Neuron (in vitro differentiated cells): ENCODE measurements around the gene IL1RL1.
"Not testable (repeated sequence)": the region's sequence is repeated elsewhere in the genome, so short reads cannot be mapped to it uniquely, and the experiment has no call there.

Experiments used
- H2AFZ ChIP-seq: one replicate; pipeline ENCODE4 v1.6.1; 2013; ENCODE audit warnings: low read depth, mild to moderate bottlenecking, inconsistent platforms, low read length, moderate library complexity
- H3K27me3 ChIP-seq: one replicate; pipeline ENCODE4 v1.6.1; 2013; ENCODE audit warnings: low read length; ENCODE audit not compliant: insufficient read depth
- H3K36me3 ChIP-seq: one replicate; pipeline ENCODE4 v1.6.1; 2013; ENCODE audit warnings: low read length; ENCODE audit not compliant: insufficient read depth
- H3K4me1 ChIP-seq: one replicate; pipeline ENCODE4 v1.6.1; 2013; ENCODE audit warnings: low read length; ENCODE audit not compliant: insufficient read depth
- H3K4me3 ChIP-seq: 2 replicates; pipeline ENCODE4 v1.5.1; 2013; ENCODE audit warnings: mild to moderate bottlenecking, low read length, moderate library complexity
- H3K9me3 ChIP-seq: one replicate; pipeline ENCODE4 v1.6.1; 2013; ENCODE audit warnings: low read length

IL1RL1 gene

DNA sequence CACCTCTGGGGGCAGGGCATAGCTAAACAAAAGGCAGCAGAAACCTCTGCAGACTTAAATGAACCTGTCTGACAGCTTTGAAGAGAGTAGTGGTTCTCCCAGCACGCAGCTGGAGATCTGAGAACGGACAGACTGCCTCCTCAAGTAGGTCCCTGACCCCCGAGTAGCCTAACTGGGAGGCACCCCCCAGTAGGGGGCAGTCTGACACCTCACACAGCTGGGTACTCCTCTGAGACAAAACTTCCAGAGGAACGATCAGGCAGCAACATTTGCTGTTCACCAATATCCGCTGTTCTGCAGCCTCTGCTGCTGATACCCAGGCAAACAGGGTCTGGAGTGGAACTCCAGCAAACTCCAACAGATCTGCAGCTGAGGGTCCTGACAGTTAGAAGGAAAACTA lies 13.6 kb downstream of the IL1RL1 start:
- H3K4me3 ChIP-seq, H3K4me1 ChIP-seq, H3K9me3 ChIP-seq, H2AFZ ChIP-seq, H3K36me3 ChIP-seq, H3K27me3 ChIP-seq: not testable (repeated sequence)

DNA sequence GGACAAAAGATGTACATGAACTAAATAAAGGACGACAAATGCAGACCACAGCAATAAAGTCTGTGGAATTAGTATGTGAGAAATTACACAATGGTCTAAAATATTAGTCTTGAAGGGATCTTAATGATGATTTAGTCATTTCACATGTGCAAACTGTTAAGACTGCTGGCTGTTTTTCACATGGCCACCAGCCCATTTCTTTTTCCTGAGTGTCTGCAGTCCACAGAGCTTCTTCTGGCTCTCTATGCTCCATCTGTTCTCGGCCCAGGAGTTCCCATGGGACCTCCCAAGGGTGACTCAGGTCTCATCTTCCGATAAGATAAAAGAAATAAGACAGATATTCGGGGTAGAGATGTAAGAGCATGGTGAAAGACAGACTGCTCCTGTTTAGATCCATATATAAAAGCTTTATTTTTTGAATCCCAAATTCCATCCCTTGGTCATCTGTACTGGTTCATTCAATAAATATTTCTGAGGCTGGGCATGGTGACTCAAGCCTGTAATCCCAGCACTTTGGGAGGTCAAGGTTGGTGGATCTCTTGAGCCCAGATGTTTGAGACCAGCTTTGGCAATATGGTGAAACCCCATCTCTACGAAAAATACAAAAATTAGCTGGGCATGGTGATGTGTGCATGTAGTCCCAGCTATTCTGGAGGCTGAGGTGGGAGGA lies 20.1 kb downstream of the IL1RL1 start:
- Histone ChIP-seq H3K4me3 (no peak overlapping the region), H3K36me3 (no peaks in the 10 kb centered on the region), H3K27me3 (no peaks in the 10 kb centered on the region), H2AFZ (no peak overlapping the region), H3K4me1 (no peaks in the 10 kb centered on the region), H3K9me3 (no peaks in the 10 kb centered on the region)

DNA sequence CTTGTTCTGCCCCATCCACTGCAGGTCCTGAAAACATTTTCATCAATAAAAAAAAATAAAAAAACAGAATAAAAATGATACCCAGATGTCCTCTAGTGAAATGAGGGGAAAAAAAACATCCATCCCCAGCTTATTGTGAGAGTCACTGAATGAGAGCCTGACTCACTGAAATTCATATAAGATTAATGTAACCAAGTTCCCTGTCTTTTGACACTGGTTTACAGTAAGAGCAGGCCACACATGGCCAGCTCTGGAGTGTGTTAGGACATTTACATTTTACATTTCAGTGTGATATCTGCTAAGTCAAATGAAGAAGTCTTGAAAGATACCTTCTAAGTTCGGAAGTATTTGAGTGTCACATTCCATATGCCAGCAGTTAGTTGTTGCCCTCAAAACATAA lies 23.1 kb downstream of the IL1RL1 start:
- Histone ChIP-seq H3K36me3 (no peaks in the 10 kb centered on the region), H3K9me3 (no peaks in the 10 kb centered on the region), H3K4me3 (no peak overlapping the region), H3K4me1 (no peaks in the 10 kb centered on the region), H3K27me3 (no peaks in the 10 kb centered on the region), H2AFZ (no peak overlapping the region)

DNA sequence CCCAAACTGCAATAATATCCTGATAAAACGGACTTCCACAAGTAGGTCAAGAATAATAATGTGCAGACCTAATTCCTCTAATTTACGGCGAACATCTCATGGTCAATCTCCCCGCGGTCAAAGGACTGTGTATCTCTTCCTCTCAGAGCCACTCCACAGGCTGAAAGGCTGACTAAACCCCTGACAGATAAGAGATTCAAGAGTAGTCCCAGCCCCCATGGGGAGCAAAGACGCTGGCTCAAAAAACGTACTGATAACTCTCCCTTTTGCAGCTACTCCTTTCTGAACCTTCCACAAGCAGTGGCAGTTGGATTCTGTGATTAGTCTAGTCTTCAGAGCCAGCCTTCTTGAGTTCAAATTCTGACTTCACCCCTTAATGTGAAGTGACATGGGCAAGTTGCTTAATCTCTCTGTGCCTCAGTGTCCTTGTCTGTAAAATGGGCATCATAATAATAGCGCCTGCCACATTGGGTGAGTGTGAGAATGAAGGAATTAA lies 24.6 kb downstream of the IL1RL1 start:
- H2AFZ ChIP-seq, result no peak overlapping the region
- no peaks in the 10 kb centered on the region for H3K36me3 ChIP-seq
- no peaks in the 10 kb centered on the region for H3K27me3 ChIP-seq
- no peak overlapping the region for H3K4me3 ChIP-seq
- H3K4me1 ChIP-seq, result no peaks in the 10 kb centered on the region
- H3K9me3 ChIP-seq, result no peaks in the 10 kb centered on the region

DNA sequence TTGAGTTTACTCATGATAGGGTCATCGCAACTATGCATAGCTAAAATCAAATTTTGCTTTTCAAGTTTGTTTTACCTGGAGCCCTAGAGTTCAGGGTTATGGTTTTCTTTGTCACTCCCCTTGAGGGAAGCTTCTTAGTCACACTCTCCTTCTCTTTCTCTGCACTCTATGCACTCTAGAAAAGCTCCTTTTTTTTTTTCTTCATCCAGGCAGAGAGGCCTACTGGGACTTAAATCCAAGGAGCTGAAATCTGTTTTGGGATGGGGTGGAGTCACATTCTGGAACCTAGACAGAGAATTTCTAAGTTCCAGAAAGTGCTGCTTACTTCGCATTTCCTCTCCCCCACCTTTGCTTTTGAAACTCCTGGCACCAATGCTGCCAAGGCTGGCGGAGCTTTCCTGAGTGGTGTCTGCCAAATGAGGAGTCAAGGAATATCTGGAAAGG lies 25.2 kb downstream of the IL1RL1 start:
- Histone ChIP-seq H3K4me1 (no peaks in the 10 kb centered on the region), H2AFZ (no peak overlapping the region), H3K36me3 (no peaks in the 10 kb centered on the region), H3K27me3 (no peaks in the 10 kb centered on the region), H3K4me3 (no peak overlapping the region), H3K9me3 (no peaks in the 10 kb centered on the region)

DNA sequence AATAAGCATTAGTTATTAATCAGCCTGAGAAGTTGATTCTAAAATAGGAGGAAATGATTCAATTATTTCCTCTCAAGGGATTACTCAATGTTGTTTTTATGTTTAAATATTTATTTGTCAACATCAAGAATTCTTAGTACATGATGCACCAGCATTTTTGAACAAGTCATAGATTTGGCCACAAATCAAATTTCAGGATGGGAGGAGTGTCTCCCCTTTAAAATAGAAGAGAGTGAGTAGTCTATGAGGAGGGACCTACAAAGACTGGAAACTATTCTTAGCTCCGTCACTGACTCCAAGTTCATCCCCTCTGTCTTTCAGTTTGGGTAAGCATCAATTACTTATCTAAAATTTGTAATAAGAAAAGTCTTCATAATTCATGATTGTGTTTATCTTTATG lies 25.6 kb downstream of the IL1RL1 start:
- H3K4me3 ChIP-seq, result no peak overlapping the region
- no peaks in the 10 kb centered on the region for H3K9me3 ChIP-seq
- H3K4me1 ChIP-seq, result no peaks in the 10 kb centered on the region
- no peaks in the 10 kb centered on the region for H3K27me3 ChIP-seq
- no peak overlapping the region for H2AFZ ChIP-seq
- H3K36me3 ChIP-seq, result no peaks in the 10 kb centered on the region

DNA sequence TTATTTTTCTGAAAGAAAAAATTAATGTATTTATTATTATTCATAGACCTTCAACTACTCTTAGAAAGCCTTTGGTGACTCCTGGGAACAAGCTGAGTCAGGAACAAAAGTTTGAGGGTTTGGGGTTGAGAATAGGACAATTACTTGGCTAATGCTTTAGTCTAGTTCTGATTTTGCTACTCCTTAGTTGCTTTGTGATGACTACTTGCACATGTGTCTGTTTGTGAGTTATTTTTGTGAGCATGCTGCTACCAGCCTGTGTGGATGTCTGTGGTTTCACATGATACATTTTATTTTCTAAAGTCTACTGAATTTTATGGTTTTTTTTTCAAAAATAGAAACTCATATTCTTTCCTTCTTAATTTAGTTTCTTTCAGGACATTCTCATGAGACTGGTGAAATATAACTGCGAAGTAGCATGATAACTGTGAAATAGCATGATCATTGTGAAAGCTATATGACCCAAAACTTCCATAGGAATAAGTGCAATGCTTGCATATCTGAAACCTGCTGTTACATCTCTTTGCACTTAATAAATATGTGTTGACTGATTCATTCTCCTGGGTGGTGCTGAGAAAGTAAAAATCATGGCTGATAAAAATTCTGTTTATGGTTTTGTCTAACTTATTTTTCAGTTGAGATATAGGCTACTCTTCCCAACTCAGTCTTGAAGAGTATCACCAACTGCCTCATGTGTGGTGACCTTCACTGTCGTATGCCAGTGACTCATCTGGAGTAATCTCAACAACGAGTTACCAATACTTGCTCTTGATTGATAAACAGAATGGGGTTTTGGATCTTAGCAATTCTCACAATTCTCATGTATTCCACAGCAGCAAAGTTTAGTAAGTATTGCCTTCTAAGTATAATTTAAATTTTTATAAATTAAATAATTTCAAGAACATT lies 26.4 kb downstream of the IL1RL1 start:
- H3K36me3 ChIP-seq, result no peaks in the 10 kb centered on the region
- H3K9me3 ChIP-seq, result no peaks in the 10 kb centered on the region
- no peak overlapping the region for H3K4me3 ChIP-seq
- no peak overlapping the region for H2AFZ ChIP-seq
- H3K27me3 ChIP-seq, result no peaks in the 10 kb centered on the region
- no peaks in the 10 kb centered on the region for H3K4me1 ChIP-seq

DNA sequence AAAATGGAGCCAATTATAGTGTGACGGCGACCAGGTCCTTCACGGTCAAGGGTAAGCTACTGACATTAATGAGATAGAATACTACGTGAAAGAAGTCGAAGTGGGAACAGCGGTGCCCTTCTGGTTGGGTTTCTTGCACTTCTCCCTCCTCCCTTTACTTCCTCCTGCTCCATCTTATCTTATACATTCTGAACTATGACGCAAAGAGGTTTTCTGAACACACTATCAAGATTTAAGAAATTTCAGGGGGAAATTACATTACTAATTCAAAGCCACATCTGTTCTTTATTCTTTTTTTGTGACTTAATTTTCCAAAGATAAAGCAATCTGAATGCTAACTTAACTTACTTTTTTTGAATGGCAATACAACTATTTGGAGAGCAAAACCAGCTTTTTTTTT lies 29.4 kb downstream of the IL1RL1 start:
- no peaks in the 10 kb centered on the region for H3K9me3 ChIP-seq
- H2AFZ ChIP-seq, result no peak overlapping the region
- H3K27me3 ChIP-seq, result no peaks in the 10 kb centered on the region
- no peaks in the 10 kb centered on the region for H3K4me1 ChIP-seq
- no peak overlapping the region for H3K4me3 ChIP-seq
- no peaks in the 10 kb centered on the region for H3K36me3 ChIP-seq

DNA sequence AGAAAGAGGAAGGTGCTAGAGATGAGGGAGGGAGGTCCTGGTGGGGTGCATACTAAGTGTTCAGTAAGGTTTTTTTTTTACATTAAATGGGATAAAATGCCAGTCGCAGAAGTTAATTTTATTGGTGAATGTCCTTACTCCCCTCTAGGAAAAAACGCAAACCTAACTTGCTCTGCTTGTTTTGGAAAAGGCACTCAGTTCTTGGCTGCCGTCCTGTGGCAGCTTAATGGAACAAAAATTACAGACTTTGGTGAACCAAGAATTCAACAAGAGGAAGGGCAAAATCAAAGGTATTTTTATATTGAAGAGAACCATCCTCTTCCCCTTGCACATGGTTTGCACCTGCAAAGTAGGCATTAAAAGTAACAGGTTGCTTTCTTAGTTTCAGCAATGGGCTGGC lies 31.5 kb downstream of the IL1RL1 start:
- no peak overlapping the region for H3K4me3 ChIP-seq
- no peaks in the 10 kb centered on the region for H3K27me3 ChIP-seq
- no peak overlapping the region for H2AFZ ChIP-seq
- H3K4me1 ChIP-seq, result no peaks in the 10 kb centered on the region
- no peaks in the 10 kb centered on the region for H3K9me3 ChIP-seq
- no peaks in the 10 kb centered on the region for H3K36me3 ChIP-seq

DNA sequence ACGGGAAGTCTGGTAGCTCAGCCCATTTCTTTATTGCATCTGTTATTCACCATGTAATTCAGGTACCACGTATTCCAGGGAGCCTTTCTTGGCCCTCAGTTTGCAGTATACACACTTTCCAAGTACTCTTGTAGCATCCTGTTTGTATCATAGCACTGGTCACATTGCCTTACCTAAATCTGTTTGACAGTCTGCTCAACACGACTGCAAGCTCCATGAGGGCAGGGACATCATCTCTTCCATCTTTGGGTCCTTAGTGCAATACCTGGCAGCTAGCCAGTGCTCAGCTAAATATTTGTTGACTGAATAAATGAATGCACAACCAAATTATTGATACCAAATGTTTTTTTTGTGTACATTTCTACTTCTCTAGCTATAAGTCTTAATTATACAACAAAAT lies 33.0 kb downstream of the IL1RL1 start:
- no peak overlapping the region for H2AFZ ChIP-seq
- no peaks in the 10 kb centered on the region for H3K36me3 ChIP-seq
- H3K27me3 ChIP-seq, result peaks cover 3% of the 10 kb centered on the region
- no peaks in the 10 kb centered on the region for H3K9me3 ChIP-seq
- no peaks in the 10 kb centered on the region for H3K4me1 ChIP-seq
- no peak overlapping the region for H3K4me3 ChIP-seq

DNA sequence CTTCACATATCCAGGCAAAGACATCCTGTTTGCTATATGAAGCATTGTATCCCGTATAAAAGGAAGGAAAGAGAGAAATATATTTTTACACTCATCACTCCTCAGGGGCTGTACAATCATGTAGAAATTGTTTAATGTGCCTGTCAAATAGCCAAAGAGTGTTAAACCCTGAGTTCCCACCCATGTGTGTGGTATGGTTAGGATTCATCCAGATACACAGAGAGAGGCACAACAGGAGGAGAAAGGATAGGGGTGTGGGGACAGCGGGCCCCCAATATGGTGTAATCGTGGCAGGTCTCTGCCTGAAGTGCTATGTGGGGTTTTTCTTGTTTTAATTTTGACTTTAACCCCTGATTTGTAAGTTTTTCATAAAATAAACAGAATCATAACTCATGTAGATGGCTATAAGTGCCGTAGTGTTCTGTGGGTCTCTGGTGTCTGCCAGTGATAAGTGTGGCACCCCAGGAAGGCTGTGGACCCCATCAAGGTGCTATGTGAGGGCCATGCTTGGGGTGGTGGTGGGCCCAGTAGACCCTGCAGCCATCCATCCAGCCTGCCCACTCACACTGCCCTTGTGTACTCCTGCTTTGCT lies 34.1 kb downstream of the IL1RL1 start:
- H3K36me3 ChIP-seq, result no peaks in the 10 kb centered on the region
- no peaks in the 10 kb centered on the region for H3K9me3 ChIP-seq
- H3K4me1 ChIP-seq, result no peaks in the 10 kb centered on the region
- H3K4me3 ChIP-seq, result no peak overlapping the region
- H2AFZ ChIP-seq, result no peak overlapping the region
- peaks cover 3% of the 10 kb centered on the region for H3K27me3 ChIP-seq

DNA sequence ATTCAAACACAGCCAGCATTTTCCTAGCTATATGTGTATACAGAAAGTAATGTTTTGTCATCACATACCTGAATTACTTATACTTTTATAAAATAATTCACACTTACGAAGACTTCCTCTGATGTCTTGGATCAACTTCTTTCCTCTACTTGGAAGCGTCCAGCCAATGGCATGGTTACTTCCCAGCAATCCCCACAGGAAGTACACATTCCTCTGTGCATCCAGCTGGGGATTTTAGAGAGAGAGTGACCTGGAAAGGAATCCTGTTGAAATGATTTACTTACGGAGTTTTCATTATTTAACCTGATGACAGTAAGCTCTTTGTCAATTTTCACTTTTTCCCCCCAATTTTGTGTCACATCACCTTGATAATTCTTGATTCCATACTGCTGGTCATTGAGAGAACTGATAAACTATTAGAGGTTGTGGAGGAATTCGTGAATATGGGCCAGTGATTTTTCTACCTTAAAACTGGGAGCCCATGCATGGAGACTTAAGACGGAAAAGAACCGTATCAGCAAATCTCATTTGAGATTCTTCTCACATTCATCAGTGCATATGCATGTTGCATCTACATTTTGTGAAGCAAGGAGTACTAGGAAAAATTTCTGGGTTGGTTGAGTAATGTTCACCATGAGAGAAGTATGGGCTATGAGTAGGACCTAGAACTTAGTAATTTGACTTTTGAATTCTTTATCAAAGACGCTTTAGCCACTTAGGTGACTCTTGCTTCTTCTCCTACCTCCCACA lies 35.2 kb downstream of the IL1RL1 start:
- H3K4me1 ChIP-seq, result no peaks in the 10 kb centered on the region
- H3K36me3 ChIP-seq, result no peaks in the 10 kb centered on the region
- no peak overlapping the region for H3K4me3 ChIP-seq
- peaks cover 3% of the 10 kb centered on the region for H3K27me3 ChIP-seq
- no peaks in the 10 kb centered on the region for H3K9me3 ChIP-seq
- H2AFZ ChIP-seq, result no peak overlapping the region
